DND-41 (cell line): Measurements from ENCODE around the gene MAGI1.

Source experiments
- ATAC-seq: fragments of 200-7000 bp; cut with Tn5 transposase; 3 replicates; pipeline ENCODE4 v1.9.1; 2021; ENCODE audit warnings: low read depth; ENCODE audit not compliant: insufficient read depth
- DNase-seq: peaks from one replicate; pipeline ENCODE4 v3.0.0-alpha.2; 2020
- H2AFZ ChIP-seq: 2 replicates; pipeline ENCODE4 v1.6.0; 2012; ENCODE audit warnings: low read depth, low read length
- H3K27ac ChIP-seq: 2 replicates; pipeline ENCODE4 v1.5.1; 2012; ENCODE audit warnings: low read length, inconsistent platforms
- H3K27me3 ChIP-seq: fragments of 200-600 bp; sonication (generic); 2 replicates; pipeline ENCODE4 v1.6.0; 2012; ENCODE audit warnings: low read length, mild to moderate bottlenecking, inconsistent platforms; ENCODE audit not compliant: insufficient read depth, poor library complexity
- H3K36me3 ChIP-seq: 2 replicates; pipeline ENCODE4 v1.5.1; 2012; ENCODE audit warnings: low read length, inconsistent platforms; ENCODE audit not compliant: insufficient read depth
- H3K4me1 ChIP-seq: 2 replicates; pipeline ENCODE4 v1.5.1; 2012; ENCODE audit warnings: mild to moderate bottlenecking, low read length; ENCODE audit not compliant: insufficient read depth
- H3K4me2 ChIP-seq: 2 replicates; pipeline ENCODE4 v1.6.0; 2012; ENCODE audit warnings: mild to moderate bottlenecking, moderate library complexity, low read length, inconsistent platforms; ENCODE audit not compliant: insufficient read depth
- H3K4me3 ChIP-seq, 2 experiments: fragments of 200-600 bp in 1 of 2; shearing (Covaris generic) in 1 of 2; 2 replicates each; pipeline ENCODE4 v1.5.1; 2012 to 2016; ENCODE audit warnings: inconsistent platforms in 2 of 2, low read length in 2 of 2, mild to moderate bottlenecking in 2 of 2, low read depth in 1 of 2, moderate library complexity in 1 of 2
- H3K79me2 ChIP-seq: 2 replicates; pipeline ENCODE4 v1.6.0; 2012; ENCODE audit warnings: low read length, inconsistent platforms; ENCODE audit not compliant: insufficient read depth
- H3K9ac ChIP-seq: 2 replicates; pipeline ENCODE4 v1.6.0; 2012; ENCODE audit warnings: low read depth, mild to moderate bottlenecking, inconsistent platforms, low read length, moderate library complexity
- H3K9me3 ChIP-seq: 2 replicates; pipeline ENCODE4 v1.5.1; 2012; ENCODE audit warnings: low read length, moderate library complexity, mild to moderate bottlenecking, inconsistent platforms; ENCODE audit not compliant: insufficient read depth, severe bottlenecking
- H4K20me1 ChIP-seq: 2 replicates; pipeline ENCODE4 v1.6.0; 2012; ENCODE audit warnings: low read length; ENCODE audit not compliant: insufficient read depth
- CTCF ChIP-seq: IDR thresholded peaks from 2 replicates; pipeline ENCODE4 v1.5.1; 2012; ENCODE audit warnings: borderline replicate concordance, low read length, moderate library complexity, mild to moderate bottlenecking; ENCODE audit not compliant: poor library complexity, severe bottlenecking; ENCODE audit errors: extremely low read depth
- EZH2 ChIP-seq: IDR thresholded peaks from 3 replicates; pipeline ENCODE4 v1.6.1; 2012; ENCODE audit warnings: borderline replicate concordance, low read depth, mild to moderate bottlenecking, moderate library complexity, low read length, inconsistent platforms; ENCODE audit not compliant: severe bottlenecking

Gene MAGI1

GRCh38 chr3:66010739-66011655 lies 27.7 kb downstream of the MAGI1 start:
- Histone ChIP-seq H3K36me3 (no peaks in the 10 kb centered on the region), H3K4me3 (no peak overlapping the region), H3K4me2 (no peak overlapping the region), H3K79me2 (no peaks in the 10 kb centered on the region), H3K27me3 (no peaks in the 10 kb centered on the region), H2AFZ (no peak overlapping the region), H3K4me1 (no peaks in the 10 kb centered on the region), H3K9me3 (no peaks in the 10 kb centered on the region), H3K9ac (no peak overlapping the region), H4K20me1 (no peaks in the 10 kb centered on the region), H3K27ac (no peak overlapping the region)
- ATAC-seq, result no peak
- DNase-seq, result no peak
- TF ChIP-seq CTCF (no peak), EZH2 (no peak)

GRCh38 chr3:66010348-66010738 lies 28.4 kb downstream of the MAGI1 start:
- no peaks in the 10 kb centered on the region for H4K20me1 ChIP-seq
- H2AFZ ChIP-seq, result no peak overlapping the region
- H3K4me2 ChIP-seq, result no peak overlapping the region
- no peak overlapping the region for H3K4me3 ChIP-seq
- H3K9me3 ChIP-seq, result no peaks in the 10 kb centered on the region
- H3K79me2 ChIP-seq, result no peaks in the 10 kb centered on the region
- H3K9ac ChIP-seq, result no peak overlapping the region
- H3K27ac ChIP-seq, result no peak overlapping the region
- H3K36me3 ChIP-seq, result no peaks in the 10 kb centered on the region
- no peaks in the 10 kb centered on the region for H3K4me1 ChIP-seq
- no peaks in the 10 kb centered on the region for H3K27me3 ChIP-seq
- ATAC-seq, result no peak
- DNase-seq, result no peak
- no peak for TF ChIP-seq EZH2
- TF ChIP-seq CTCF, result no peak

- H3K4me3 ChIP-seq, result no peak overlapping the region
- ATAC-seq (no peak), DNase-seq (no peak)
- no peak overlapping the region for H3K27ac ChIP-seq
- no peaks in the 10 kb centered on the region for H3K9me3 ChIP-seq
- no peaks in the 10 kb centered on the region for H3K4me1 ChIP-seq
- no peak overlapping the region for H2AFZ ChIP-seq
- no peaks in the 10 kb centered on the region for H3K79me2 ChIP-seq
- no peak overlapping the region for H3K4me2 ChIP-seq
- no peaks in the 10 kb centered on the region for H3K36me3 ChIP-seq
- TF ChIP-seq CTCF (no peak), EZH2 (no peak)
- no peak overlapping the region for H3K9ac ChIP-seq
- no peaks in the 10 kb centered on the region for H4K20me1 ChIP-seq
- H3K27me3 ChIP-seq, result no peaks in the 10 kb centered on the region
These were observed 34.5 kb downstream of the MAGI1 start for GRCh38 chr3:66004244-66004643.
